ENCODE results near the gene CFAP97D2. TPM values are rescaled to one million over a fixed set of nuclear protein-coding genes. Genes with fewer than 3 reads are reported as not detected.
A peak's percentile ranks its signal among the peaks of the same experiment; 100 is the strongest.

Gene CFAP97D2
- not detected for total RNA-seq

DNA sequence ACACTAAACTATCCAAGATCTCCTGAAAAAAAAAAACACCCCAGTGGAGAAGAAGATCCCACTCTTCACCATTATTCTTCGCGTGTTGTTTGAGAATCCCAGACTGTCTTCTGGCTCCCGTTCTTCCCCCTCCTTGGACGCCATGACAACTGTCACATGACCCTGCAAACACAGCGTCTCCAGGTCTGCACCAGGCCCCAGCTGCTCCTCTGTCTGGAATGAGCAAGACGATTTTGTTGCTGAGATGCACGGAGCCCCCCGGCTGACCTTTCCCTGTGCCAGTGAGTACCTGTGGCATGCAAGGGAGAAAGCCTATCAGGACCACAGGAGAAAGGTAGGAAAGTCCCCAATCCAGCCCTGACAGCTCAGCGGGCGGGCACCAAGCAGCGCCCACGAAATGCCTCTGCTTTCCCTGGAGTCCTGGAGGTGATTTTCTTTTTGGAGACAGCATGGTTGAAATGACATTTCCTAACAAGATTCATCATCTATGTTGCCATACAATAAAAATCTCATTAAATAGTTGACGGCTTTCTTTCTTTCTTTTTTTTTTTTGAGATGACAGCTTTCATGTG is at the start of gene CFAP97D2:
TSS of gene CFAP97D2 (plus strand) at position 171 of the 572 bp plus-strand sequence. CDS start at position 245, 74 bp downstream.
- no peak for DNase-seq (ENCODE audit: low spot score in 2 of 2)
- TF ChIP-seq, protein P1, sequence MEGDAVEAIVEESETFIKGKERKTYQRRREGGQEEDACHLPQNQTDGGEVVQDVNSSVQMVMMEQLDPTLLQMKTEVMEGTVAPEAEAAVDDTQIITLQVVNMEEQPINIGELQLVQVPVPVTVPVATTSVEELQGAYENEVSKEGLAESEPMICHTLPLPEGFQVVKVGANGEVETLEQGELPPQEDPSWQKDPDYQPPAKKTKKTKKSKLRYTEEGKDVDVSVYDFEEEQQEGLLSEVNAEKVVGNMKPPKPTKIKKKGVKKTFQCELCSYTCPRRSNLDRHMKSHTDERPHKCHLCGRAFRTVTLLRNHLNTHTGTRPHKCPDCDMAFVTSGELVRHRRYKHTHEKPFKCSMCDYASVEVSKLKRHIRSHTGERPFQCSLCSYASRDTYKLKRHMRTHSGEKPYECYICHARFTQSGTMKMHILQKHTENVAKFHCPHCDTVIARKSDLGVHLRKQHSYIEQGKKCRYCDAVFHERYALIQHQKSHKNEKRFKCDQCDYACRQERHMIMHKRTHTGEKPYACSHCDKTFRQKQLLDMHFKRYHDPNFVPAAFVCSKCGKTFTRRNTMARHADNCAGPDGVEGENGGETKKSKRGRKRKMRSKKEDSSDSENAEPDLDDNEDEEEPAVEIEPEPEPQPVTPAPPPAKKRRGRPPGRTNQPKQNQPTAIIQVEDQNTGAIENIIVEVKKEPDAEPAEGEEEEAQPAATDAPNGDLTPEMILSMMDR (IDR thresholded peaks at IDR 0.05) = no peak
- TF ChIP-seq POLR2A (IDR thresholded peaks at IDR 0.05) (no peak), EP300 (IDR thresholded peaks at IDR 0.05) (no peak)
- no peak within 1 kb of the TSS for H3K27ac ChIP-seq
- H3K4me1 ChIP-seq = no peaks in the 10 kb centered on the region
- peaks cover 0 to 3% of the 10 kb centered on the region in 2 donors for H3K27me3 ChIP-seq
- WGBS, 2 donors = 61% methylated on average over 13 of the region's 13 CpGs
- no peaks in the 10 kb centered on the region for H3K36me3 ChIP-seq
- H3K4me3 ChIP-seq = no peak within 1 kb of the TSS
- peaks cover 0 to 2% (median 0%) of the 10 kb centered on the region in 4 donors for H3K9me3 ChIP-seq

DNA sequence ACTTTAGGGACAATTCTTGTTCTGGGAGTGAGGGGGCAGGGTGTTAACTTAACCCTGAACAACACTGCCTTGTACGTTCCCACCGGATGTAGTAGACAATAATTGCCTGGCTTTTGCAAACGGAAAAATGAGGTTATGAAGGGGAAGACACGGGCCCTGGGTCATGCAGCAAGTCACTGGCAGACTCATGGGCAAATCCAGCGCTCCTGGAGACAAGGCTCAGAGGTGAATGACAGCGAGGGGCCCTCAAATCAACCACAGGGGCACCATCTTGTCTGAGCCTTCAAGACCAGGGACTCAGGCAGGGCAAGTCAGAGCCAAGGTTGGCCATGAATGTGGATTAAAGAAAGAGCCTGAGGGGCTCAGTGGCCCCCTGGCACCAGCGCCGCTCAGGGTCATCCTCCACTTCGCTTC is 49.4 kb upstream of the CFAP97D2 start:
- peak overlapping the region in 1 of 4 donors; percentile 31 for H3K4me3 ChIP-seq
- H3K27me3 ChIP-seq = no peaks in the 10 kb centered on the region
- peaks cover 0 to 53% (median 40%) of the 10 kb centered on the region in 4 donors for H3K4me1 ChIP-seq
- peak overlapping the region in 3 of 4 donors; percentile 86 to 88 (median 87) for H3K27ac ChIP-seq
- no peaks in the 10 kb centered on the region for H3K9me3 ChIP-seq
- no peak for DNase-seq (ENCODE audit: low spot score in 2 of 2)
- TF ChIP-seq EP300 (IDR thresholded peaks at IDR 0.05) = no peak
- TF ChIP-seq POLR2A (IDR thresholded peaks at IDR 0.05) = no peak
- TF ChIP-seq, protein P1 (IDR thresholded peaks at IDR 0.05) = no peak
- H3K36me3 ChIP-seq = no peaks in the 10 kb centered on the region
- WGBS, 2 donors = 47 to 56% methylated on average over 8 to 9 of the region's 9 CpGs

DNA sequence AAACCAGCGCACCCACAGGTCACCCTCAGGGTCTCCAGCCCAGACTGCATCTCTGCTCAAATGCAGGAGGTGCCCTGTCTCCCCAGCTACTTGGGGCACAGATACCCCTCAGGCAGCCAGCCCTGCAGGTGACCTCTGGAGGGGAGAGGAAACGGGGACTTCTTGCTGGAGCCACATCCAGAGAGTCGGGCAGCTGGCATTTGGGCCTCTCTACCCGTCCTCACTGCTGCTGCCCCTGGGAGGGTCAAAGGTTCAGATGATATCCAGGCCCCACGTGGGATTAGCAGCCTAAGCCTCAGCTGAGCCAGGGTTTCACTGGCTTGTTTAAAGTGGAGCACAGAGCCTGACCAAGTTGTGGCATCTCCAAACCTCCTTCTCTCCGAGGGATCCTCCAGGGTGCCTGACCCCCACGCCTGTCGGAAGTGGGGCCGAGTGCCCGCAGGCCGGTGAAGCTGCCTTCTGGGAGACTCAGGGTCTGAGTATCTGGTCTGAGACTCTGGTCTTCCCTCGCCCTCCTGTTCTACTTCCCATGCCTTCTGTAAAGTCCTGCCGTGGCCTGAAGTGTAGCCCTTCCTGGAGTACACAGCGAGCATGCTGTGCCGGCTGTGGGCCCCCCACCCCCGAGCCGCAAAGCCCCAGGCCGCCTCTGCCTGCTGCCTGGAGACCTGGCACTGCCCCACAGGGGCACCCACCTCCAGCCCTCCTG is 48.8 kb upstream of the CFAP97D2 start:
- Histone ChIP-seq H3K9me3 (no peaks in the 10 kb centered on the region), H3K27me3 (no peaks in the 10 kb centered on the region), H3K27ac (peak overlapping the region; percentile 48 to 88 (median 86)), H3K36me3 (no peaks in the 10 kb centered on the region), H3K4me3 (peak overlapping the region; percentile 71 to 97 (median 96)), H3K4me1 (peaks cover 0 to 48% (median 37%) of the 10 kb centered on the region in 4 donors)
- TF ChIP-seq POLR2A (IDR thresholded peaks at IDR 0.05) (no peak), EP300 (IDR thresholded peaks at IDR 0.05) (no peak)
- TF ChIP-seq, protein P1 (IDR thresholded peaks at IDR 0.05) = no peak
- no peak for DNase-seq (ENCODE audit: low spot score in 2 of 2)
- WGBS, 2 donors = 39 to 46% methylated on average over 10 to 13 of the region's 18 CpGs

DNA sequence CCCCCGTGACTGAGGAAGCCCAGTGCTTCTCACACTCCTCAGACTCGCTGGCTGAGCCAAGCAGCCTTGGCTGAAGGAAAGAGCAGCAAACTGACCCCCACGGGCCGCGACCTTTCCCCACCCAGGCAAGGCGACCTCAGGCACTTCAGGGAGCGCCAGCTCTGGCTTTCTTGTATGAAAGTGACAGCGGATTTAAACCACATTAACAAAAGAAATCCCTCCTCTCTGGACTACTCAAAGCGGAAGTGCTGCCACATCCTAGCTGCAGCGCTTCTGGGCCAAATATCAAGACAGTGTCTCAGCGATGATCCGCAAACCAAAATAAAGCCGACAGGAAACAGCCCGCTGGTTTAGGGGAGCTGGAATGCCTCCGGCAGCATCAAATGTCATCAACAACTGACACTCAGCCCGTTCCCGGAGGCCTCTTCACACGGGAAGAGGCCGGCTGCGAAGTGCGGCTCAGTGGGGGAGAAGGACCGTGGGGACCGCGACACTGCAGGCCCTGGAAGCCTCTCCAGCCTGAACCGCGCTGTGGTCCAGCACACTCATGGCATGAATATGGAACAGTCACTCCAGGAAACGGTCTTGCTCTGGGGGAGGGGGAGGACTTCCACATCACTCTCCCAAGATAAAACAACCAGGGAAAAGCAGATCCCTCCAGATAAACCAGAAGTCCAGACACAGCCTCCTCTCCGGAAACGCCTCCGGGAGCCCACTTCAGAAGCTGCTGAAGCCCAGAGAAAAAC is 48.0 kb upstream of the CFAP97D2 start:
- Histone ChIP-seq H3K36me3 (no peaks in the 10 kb centered on the region), H3K27me3 (no peaks in the 10 kb centered on the region), H3K9me3 (no peaks in the 10 kb centered on the region), H3K4me3 (peak overlapping the region; percentile 71 to 97 (median 96)), H3K4me1 (peaks cover 0 to 48% (median 37%) of the 10 kb centered on the region in 4 donors), H3K27ac (peak overlapping the region; percentile 48 to 88 (median 86))
- TF ChIP-seq, protein P1 (IDR thresholded peaks at IDR 0.05) = no peak
- peak in 1 of 2 donors; percentile 20 for TF ChIP-seq EP300 (IDR thresholded peaks at IDR 0.05)
- DNase-seq (ENCODE audit: low spot score in 2 of 2) = peak in 1 of 2 donors; percentile 41
- WGBS, 2 donors = 2% methylated on average over 28 of the region's 30 CpGs
